D341Med (cell line): ENCODE results near the gene APOO.
"Not testable (repeated sequence)": the region's sequence is repeated elsewhere in the genome, so short reads cannot be mapped to it uniquely, and the experiment has no call there.

Experiments used
- DNase-seq: peaks from one replicate; pipeline ENCODE4 v3.0.0; 2012; ENCODE audit warnings: low spot score

Gene APOO

DNA sequence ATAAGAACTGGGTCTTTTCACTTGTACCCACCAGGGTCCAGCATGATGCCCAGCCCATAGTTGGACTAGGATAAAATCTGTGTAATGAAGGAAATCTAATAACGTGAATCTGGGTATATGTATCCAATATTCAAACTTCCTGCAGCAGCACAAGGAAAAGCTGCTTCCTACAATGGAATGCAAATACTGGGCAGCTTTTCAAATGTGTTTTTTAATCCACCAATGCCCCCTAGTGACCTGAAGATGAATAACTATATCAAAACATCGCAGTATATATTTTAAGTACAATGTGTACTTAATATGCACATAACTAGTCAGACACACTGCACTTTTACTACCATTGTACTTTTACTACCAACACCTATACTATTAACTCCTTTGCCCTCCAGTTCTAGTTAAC lies 5.3 kb downstream of the APOO start:
- peak; percentile 25 for DNase-seq

DNA sequence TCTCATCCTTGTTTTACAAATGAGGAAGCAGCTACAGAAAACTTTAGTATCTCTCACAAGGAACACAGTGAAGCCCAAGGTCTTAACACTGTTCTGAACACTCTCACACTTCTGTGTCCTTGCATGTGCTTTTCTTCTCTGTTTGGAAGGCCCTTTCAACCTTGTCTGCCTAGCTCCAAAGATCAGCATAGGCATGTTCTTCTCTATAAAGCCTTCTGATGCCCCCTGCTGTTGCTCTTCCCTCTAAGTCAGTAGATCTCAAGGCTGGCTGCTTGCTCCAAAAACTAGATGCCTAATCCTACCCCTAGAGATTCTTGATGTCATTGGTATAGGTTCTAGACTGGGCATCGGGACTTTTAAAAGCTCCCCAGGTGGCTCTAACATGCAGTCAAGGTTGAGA lies 5.9 kb downstream of the APOO start:
- peak; percentile 47 for DNase-seq

DNA sequence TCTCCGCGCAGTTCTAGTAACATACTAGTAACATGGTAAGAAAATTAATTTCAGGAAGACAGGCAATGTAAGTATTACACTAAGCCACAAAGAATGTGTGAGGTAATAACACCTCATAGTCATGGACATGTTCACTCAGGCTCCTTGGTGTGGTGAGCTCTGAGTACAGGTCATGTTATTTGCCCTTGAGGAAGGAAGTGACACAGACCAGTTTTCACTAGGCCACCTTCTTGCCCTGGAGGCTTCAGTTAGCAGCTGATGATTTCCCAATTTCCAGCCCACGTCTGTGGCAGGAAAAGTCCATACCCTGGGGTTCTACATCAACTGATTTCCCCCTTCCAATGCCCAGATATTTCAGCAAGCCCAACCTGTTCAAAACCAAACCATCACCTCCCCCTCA lies 6.7 kb downstream of the APOO start:
- no peak for DNase-seq

DNA sequence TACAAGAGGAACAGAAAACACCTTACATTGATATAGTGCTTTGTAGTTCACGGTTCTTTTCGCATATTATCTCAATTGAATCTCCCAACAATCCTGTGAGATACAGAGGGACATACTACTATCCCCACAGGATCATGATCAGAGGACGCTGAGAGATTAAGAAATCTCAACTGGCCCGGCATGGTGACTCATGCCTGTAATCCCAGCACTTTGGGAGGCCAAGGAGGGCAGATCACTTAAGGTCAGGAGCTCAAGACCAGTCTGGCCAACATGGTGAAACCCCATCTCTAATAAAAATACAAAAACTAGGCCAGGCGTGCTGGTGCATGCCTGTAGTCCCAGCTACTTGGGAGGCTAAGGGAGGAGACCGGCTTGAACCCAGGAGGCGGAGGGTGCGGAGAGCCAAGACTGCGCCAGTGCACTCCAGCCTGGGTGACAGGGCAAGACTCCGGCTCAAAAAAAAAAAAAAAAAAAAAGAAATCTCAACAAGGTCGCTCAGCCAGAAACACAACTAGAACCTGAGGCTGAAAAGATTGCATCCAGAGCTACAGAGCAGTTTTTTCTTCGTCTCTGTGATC lies 7.4 kb downstream of the APOO start:
- no peak for DNase-seq

DNA sequence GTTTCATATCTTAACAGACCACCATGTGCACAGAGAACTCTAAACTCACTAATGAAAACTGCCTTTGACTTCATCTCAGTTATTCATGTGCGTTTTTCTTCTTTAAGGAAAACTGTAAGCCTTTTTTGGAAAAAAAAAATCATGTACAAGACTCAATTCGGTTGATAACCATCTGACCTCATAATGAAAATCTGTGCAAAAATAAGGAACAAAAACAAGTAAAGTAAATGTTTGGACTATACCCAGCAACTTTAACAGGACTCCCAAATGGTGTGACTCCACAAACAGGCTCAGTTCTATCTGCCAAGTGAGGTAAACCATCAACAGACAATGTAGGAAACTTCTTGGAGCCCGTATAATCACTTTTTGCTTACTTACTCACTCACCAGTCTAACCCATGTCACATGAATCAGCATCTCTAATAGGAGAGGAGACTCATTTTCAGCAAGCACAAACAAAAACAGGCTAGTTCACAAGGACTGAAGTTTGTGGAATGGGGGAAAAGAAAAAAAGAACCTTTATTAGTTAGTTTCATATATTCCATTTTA lies 9.3 kb downstream of the APOO start:
- no peak for DNase-seq

DNA sequence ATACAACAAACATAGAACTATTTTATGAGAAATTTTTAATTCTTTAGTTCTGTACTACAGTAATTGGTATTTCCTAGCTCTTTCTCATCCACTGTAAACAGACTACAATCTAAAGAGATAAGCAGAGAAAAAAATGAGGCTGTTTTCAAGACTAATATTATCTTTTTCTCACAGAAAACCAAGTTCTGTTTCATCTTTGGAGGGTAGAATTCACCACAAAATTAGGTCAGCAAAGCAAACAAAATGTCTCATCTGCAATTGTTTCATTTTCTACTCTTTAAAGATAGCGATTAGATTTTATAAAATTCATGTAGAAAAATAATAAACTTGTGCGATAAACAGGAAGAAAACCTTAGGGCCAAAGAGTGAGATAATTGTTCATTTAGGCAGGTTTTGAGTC lies 10.8 kb downstream of the APOO start:
- DNase-seq = no peak

DNA sequence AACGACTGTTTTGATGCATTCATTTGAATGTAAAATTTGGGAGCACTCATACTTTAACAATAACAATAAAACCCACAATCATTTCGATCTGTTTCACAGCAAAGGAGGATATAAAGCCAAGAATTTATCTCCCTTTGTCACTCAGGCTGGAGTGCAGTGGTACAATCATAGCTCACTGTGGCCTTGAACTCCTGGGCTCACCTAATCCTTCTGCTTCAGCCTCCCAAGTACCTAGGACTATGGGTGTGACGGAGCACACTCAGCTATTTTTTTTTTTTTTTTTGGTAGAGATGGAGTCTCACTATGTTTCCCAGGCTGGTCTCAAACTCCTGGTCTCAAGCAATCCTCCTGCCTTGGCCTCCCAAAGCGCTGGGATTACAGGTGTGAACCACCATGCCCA lies 11.2 kb downstream of the APOO start:
- DNase-seq = not testable (repeated sequence)

DNA sequence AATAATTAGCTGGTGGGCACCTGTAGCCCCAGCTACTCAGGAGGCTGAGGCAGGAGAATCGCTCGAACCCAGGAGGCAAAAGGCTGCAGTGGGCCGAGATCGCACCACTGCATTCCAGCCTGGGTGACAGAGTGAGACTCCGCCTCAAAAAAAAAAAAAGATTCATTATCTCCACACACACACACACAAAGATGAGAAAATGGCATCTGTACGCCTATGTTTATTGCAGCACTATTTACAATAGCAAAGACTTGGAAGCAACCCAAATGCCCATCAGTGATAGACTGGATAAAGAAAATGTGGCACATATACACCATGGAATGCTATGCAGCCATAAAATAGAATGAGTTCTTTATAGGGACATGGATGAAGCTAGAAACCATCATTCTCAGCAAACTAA lies 12.7 kb downstream of the APOO start:
- DNase-seq = not testable (repeated sequence)

DNA sequence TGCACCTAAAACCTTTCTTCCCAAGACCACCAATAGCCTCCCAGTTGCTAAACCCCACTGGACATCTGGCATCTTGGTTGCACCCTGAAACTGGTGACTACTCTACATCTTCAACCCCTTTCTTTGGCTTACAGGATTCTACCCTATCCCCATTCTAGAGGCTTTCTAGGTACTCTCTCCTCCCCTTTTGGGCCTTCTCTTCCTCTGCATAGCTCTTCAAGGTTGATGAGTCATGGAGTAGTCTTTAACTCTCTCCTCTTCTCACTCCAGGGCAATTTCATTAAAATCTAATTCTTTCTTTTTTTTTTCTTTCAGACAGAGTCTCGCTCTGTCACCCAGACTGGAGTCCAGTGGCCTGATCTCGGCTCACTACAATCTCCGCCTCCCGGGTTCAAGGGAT lies 16.8 kb downstream of the APOO start:
- DNase-seq = no peak

DNA sequence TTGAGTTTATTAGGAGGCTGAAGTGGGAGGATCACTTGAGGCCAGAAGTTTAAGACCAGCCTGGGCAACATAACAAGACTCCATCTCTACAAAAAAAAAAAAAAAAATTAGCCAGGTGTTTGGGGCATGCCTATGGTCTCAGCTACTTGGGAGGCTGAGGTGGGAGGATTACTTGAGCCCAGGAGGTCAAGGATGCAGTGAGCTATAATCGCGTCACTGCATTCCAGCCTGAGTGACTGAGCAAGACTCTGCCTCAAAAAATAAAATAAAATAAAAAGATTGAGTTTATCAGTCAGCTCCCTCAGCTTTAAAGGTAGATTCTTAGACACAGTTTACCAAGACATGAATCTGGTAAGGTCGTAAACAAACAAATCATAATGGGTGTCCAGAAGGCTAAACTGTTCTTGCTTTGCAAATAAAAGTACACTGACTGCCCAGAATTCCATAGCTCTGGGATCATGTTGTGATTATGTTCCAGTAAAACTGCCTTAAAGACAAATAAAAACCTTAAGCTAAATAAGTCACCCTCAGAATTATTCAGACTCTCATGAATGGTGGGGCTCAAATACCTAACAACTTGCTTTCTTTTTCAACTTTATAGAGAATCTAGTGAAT lies 18.7 kb downstream of the APOO start:
- DNase-seq = no peak

DNA sequence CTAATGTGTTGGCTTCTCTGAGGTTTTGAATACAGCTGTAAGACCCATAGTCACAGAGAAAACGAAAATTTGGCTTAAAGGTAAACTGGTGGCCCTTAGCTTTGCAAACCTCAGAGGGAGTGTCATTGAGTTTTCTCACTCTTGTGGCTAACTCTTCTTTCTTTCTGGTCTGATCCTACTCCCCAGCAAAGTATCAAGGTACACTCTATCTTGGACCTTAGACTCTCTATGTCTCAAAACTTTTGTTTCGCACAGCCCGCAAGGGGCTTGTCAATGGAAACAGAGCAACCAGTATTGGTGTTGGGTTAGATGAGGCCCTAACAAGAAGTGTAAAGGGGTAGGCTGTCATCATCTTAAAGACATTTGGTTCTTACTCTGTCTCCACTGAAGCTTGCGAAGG lies 19.8 kb downstream of the APOO start:
- no peak for DNase-seq

DNA sequence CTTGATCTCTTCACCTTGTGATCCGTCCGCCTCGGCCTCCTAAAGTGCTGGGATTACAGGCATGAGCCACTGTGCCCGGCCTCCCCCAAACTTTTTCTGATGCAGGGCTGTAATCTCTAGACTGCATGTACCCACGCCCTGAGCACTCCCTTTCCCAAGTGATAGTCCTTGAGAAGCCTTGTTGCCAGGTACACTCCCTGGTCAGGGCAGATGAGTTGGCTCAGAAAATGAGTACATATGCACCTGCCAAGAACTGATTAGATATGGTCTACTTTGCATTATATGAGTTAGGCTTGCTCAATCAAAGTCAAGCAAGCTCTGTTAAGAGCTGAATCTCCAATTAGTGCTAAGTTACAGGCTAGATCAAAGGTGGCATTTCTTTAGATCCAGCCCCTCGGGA lies 20.3 kb downstream of the APOO start:
- no peak for DNase-seq

DNA sequence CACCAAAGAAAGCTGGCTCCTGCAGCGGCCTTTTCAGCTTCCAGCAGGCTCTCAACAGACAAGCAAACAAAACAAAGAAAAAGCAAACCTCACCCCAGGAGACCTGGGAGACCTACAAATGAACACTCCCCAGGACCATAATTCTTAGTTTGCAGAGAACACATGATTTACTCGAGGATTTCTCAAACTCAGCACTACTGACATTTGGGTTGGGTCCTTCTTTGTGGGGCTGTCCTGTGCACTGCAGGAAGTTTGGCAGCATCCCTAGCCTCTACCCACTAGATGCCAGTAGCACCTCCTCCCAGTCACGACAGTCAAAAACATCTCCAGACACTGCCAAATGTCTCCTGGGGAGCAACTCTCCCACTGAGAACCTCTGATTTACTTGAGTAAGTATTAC lies 21.9 kb downstream of the APOO start:
- no peak for DNase-seq

DNA sequence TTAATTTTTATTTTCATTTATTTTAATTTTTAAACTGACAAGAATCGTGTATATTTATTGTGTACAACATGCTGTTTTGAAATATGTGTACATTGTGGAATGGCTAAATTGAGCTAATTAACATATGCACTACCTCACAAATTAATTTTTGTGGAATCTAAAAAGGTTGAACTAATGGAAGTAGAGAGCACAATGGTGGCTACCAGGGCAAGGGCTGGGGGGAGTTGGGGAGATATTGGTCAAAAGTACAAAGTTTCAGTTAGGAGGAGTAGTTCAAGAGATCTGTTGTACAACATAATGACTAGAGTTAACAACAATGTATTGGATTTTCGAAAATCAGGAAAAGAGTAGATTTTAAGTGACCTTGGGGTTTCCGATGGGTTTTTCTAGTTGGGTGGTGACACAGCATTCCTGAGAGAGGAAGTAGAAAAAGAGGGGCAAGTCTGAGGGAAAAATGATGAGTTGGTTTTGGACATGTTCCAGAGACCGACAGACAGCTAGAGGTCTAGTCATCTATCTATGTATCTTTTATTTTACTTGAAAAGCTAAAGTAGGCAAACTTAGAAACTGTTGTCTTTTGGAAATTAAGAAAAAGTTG lies 23.2 kb downstream of the APOO start:
- DNase-seq = no peak

DNA sequence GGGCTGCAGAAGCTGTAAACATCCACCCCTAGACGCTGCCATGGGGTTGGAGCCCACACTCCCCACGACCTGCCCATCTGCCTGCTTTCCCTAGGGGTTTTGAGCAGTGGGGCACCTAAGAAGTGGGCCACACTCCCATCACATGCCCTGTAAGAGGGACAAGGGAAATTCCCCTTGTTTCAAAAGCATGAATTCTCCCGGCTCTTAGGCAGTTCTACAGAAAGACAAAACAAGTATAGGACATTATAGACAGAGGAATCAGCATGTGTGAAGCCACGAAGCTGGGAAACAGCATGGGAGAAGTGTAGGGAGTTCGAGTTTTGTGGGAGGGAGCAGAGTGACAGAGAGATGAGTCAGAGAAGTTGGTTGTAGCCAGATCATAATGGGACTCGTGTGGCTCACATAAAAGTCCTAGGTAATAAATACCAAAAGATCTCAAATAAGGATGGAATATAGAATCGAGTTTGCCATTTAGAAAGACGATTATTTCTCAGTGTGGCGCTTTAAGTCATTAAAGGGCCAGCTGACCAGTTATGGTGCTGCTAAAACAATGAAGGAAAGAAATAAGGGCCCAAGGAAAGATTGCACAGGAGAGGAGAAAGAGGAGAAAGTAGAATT lies 23.9 kb downstream of the APOO start:
- DNase-seq = no peak

DNA sequence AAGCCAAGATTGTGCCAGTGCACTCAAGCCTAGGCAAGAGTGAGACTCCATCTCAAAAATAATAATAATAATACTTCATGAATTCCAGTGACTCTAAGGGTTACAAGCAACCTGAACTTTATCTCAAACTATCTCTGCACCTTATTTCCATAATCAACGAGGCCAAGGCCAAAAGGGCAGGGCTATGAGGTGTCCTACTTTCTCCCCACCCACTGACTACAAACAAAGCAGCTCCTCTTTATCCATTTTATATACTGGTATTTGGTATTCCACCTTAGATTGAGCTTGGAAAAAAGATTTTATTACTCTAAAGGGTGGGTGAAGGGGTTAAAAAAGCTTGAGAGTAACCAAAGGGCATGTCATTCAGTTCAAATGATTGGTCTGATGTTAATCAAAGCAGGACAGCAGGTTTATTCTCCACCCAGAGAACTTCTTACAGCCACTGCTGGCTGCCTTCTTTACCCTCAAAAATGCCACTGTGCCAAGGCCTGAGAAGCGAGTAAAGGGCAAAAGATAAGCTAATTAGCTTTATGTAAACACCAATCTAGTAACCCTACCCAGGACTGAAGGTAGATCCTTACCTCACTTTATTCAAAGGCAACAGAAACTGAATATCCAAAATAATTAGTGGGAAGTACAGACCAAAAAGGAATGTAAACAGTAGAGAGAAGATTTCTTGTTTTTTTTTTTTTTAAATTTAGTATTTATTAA lies 28.2 kb downstream of the APOO start:
- DNase-seq = no peak

DNA sequence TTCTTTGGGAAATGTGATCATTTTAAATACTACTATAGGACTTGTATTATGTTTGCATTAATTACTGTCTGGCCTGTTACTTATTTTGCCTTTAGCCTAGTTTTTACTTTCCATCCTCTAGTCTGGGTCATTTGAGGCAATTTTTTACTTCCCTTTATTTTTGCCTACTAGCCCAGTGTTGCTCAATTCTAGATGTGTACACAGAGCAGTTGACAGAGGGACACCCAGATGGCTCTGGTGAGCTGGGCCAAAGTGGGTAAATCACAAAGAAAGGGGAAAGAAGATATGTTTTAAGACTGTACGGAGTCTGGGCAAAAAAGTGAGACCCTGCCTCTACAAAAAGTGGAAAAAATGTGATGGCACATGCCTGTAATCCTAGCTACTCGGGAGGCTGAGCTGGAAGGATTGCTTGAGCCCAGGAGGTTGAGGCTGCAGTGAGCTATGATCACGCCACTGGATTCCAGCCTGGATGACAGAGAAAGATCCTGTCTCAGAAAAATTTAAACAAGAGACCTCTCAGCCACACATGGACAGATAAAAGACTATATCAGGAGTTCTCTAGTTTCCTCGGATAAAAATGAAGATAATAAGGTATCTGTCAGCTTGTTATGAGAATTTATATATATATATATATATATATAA lies 35.7 kb downstream of the APOO start:
- DNase-seq = no peak

DNA sequence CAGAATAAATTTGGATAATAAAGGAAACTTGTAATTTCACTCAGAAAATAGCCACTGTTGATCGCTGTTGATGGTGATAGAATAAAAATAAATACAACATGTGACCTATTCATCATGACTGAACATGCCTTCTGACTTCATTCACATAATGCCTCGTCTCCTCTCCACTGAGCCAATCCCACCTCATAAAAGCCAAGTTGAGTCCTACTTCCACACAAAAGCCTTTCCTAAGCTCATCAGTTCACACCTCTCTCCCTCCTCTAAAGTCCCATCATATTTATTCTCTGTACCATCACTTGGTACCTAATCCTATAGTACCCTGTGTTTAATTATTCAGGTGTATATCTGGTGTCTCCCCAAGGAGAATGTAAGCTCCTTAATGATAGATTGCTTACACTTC lies 37.7 kb downstream of the APOO start:
- DNase-seq = no peak

DNA sequence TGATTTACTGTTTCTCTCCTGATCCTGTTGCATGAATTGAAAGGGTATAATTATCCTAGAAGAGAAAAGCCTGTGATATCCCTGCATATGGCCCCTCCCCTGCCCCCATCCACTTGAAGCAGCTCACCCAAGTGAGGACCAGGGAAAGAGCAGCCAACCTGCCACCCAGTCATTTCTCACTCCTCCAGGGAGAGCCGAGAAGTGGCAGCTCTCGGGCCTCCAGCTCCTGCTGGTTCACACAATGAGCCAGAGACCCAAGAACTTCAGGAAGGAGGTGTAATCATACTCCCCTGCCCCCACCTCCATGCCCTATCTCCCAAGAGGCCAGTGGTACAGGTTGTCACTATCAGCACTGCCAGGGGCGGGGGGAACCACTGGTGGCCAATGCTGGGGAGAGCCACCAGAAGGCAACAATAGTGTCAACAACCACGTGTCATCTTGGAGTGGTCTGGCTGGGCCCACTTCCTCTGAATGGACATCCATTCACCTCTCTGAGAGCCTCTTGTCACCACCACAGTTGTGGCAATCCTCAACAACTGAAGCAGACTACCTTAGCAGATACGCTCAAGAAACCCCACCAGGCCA lies 42.9 kb downstream of the APOO start:
- DNase-seq = no peak

DNA sequence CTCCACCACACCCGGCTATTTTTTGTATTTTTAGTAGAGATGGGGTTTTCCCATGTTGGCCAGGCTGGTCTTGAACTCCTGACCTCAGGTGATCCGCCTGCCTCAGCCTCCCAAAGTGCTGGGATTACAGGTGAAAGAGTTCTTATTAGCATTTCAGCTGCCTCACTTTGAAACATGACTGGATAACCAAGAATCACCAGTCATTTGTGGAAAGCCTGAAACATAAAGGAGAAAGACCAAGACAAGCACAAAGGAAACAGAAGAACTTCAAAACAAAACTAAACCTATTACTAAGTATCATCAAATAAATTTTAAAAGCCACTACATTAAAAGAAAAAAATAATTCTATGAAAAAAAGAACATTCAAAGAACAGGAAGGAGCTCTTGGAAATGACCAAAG lies 45.8 kb downstream of the APOO start:
- not testable (repeated sequence) for DNase-seq

DNA sequence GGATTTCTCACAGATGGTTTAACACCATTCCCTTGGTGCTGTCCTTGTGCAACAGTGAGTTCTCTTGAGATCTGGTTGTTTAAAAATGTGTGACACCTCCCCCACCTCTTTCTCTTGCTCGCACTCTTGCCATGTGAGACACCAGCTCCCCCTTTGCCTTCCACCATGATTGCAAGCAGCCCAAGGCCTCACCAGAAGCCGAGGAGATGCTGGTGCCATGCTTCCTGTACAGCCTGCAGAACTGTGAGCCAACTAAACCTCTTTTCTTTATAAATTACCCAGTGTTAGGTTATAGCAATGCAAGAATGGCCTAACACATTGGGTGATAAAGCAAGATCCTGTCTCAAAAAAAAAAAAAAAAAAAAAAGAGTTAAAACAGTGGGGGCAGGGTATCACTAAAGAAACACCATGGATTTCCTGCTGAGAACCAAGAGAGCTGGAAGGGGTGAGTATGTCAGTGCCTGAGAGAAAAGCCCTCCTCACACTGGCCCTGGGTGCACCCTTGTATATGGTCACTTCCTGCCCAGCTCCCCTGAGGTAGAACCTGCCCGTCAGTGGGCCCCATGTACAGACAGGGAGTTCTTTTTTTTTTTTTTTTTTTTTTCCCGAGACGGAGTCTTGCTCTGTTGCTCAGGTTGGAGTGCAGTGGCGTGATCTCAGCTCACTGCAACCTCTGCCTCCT lies 46.4 kb downstream of the APOO start:
- no peak for DNase-seq
